ENCODE data around the gene EP400. TPM values are rescaled to one million over a fixed set of nuclear protein-coding genes. Genes with fewer than 3 reads are reported as not detected.

EP400 gene
- total RNA-seq, 2 experiments from 2014 or later: 45.6 to 46.1 TPM

DNA sequence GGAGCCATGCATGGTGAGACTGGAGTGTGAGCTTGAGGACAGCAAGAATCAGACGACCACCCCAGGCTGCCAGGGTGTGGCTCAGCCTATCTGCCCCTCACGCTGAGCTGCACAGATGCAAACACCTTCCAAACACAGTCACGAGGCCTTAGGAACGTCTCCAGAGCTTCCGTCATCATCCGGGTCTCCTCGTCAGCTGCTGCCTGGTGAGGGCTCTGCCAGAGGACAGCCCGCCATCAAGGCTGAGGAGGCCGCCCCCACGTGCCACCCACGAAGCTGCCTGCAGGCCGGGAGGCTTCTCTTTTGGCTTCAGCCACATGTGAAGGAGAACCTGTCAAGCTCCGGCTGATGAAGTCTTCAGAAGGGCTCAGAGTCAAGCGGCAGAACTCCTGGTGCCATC lies 180.9 kb downstream of the EP400 start:
- CTCF ChIA-PET: no interaction called here

More for the DNA sequence above, 180.9 kb downstream of the EP400 start:
- intact Hi-C loops (cut with micrococcal nuclease): no loop called here
- Mint-ChIP-seq H3K9me3 (no peaks in the 10 kb centered on the region), H3K27me3 (no peaks in the 10 kb centered on the region), H3K27ac (no peak overlapping the region), H3K4me1 (ENCODE audit: low read depth) (no peaks in the 10 kb centered on the region), H3K36me3 (ENCODE audit: low read depth) (peaks cover 34% of the 10 kb centered on the region), H3K4me3 (no peak overlapping the region)
- ATAC-seq: no peak
- POLR2A ChIA-PET: interaction anchor here (0.6 kb wide), 1 partner anchor 241 kb away, joined by 3 read pairs; no protein-coding TSS in a partner anchor
- TF ChIP-seq CTCF (IDR thresholded peaks at IDR 0.05): no peak
- DNase-seq: no peak

Other genes starting within 250 kb of the EP400 start
- gene SFSWAP, start 238.9 kb upstream of the EP400 start, total RNA-seq: 10 to 100 TPM; 47.6 to 49.3 TPM
- under 1 TPM in 1 of 2 experiments, not detected in 1; 0.60 TPM for gene MMP17, start 121.5 kb upstream of the EP400 start, total RNA-seq
- gene ULK1, start 55.3 kb upstream of the EP400 start, total RNA-seq: 10 to 100 TPM; 13.3 to 15.5 TPM
- 10 to 100 TPM; 68.2 to 71.7 TPM for gene PUS1, start 20.7 kb upstream of the EP400 start, total RNA-seq
- 10 to 100 TPM; 24.1 to 25.5 TPM for gene DDX51, start 194.4 kb downstream of the EP400 start, total RNA-seq
- gene NOC4L, start 194.5 kb downstream of the EP400 start, total RNA-seq: 10 to 100 TPM; 35.6 to 41.2 TPM